DMS 273 (cell line): Measurements from ENCODE around the gene FAM78B.

ENCODE experiments used
- DNase-seq: peaks from one replicate; lab custom pipeline; 2025; ENCODE audit not compliant: unreplicated experiment; lab: John Stamatoyannopoulos, UW

The FAM78B gene

GRCh38 chr1:166073489-166073888 lies 93.3 kb downstream of the FAM78B start:
- no peak for DNase-seq

GRCh38 chr1:166069390-166069789 lies 97.4 kb downstream of the FAM78B start:
- peak; percentile 25 for DNase-seq

- DNase-seq: peak; percentile 16
Measured at GRCh38 chr1:166066107-166066506, 100.7 kb downstream of the FAM78B start.

- no peak for DNase-seq
Measured at GRCh38 chr1:166064951-166065350, 101.8 kb downstream of the FAM78B start.

GRCh38 chr1:166064313-166064926 lies 102.4 kb downstream of the FAM78B start:
- no peak for DNase-seq

GRCh38 chr1:166063701-166064100 lies 103.1 kb downstream of the FAM78B start:
- DNase-seq: peak; percentile 10

- peak; percentile 80 for DNase-seq
Measured at GRCh38 chr1:166062421-166063070, 104.3 kb downstream of the FAM78B start.

GRCh38 chr1:166057650-166058049 lies 109.2 kb downstream of the FAM78B start:
- peak; percentile 40 for DNase-seq

- DNase-seq: no peak
Measured at GRCh38 chr1:166053395-166053794, 113.4 kb downstream of the FAM78B start.

GRCh38 chr1:166040202-166040997 lies 126.4 kb downstream of the FAM78B start:
- no peak for DNase-seq

GRCh38 chr1:166039436-166040201 lies 127.2 kb downstream of the FAM78B start:
- DNase-seq: no peak

GRCh38 chr1:166036092-166036491 lies 130.7 kb downstream of the FAM78B start:
- DNase-seq: no peak

GRCh38 chr1:166032572-166033371 lies 134.0 kb downstream of the FAM78B start:
- peak; percentile 73 for DNase-seq

- DNase-seq: peak; percentile 27
Measured at GRCh38 chr1:166031932-166032571, 134.7 kb downstream of the FAM78B start.

GRCh38 chr1:166029196-166029945 lies 137.4 kb downstream of the FAM78B start:
- no peak for DNase-seq

GRCh38 chr1:166026555-166026954 lies 140.2 kb downstream of the FAM78B start:
- no peak for DNase-seq

- DNase-seq: no peak
Measured at GRCh38 chr1:166026143-166026542, 140.7 kb downstream of the FAM78B start.

- no peak for DNase-seq
Measured at GRCh38 chr1:166020210-166020609, 146.6 kb downstream of the FAM78B start.
